Liver (tissue), 9 donors: Measurements from ENCODE around the gene NDUFS1. TPM values are rescaled to one million over a fixed set of nuclear protein-coding genes. Genes with fewer than 3 reads are reported as not detected.

ENCODE experiments used
- DNase-seq: peaks from one replicate; pipeline ENCODE4 v3.0.0-alpha.2; 2017; ENCODE audit warnings: low spot score
- H3K27ac ChIP-seq, 2 donors: one replicate each; pipeline ENCODE4 v1.7.0; 2013; ENCODE audit warnings: inconsistent platforms in 2 of 2, low read length in 2 of 2, control low read depth in 1 of 2, low read depth in 1 of 2, mild to moderate bottlenecking in 1 of 2
- H3K27me3 ChIP-seq, 4 donors: one replicate each; pipeline versions ENCODE4 v1.6.1 to v1.7.0; 2013; ENCODE audit warnings: low read length in 3 of 4, inconsistent platforms in 1 of 4, mild to moderate bottlenecking in 1 of 4, moderate library complexity in 1 of 4; ENCODE audit not compliant: control insufficient read depth in 4 of 4, insufficient read depth in 4 of 4
- H3K36me3 ChIP-seq, 4 donors: one replicate each; pipeline versions ENCODE4 v1.6.1 to v1.7.0; 2013; ENCODE audit warnings: low read length in 3 of 4, mild to moderate bottlenecking in 3 of 4, low read depth in 1 of 4, moderate library complexity in 1 of 4; ENCODE audit not compliant: control insufficient read depth in 4 of 4, insufficient read depth in 3 of 4
- H3K4me1 ChIP-seq, 4 donors: one replicate each; pipeline versions ENCODE4 v1.6.1 to v1.7.0; 2013; ENCODE audit warnings: low read length in 3 of 4, mild to moderate bottlenecking in 3 of 4, moderate library complexity in 1 of 4; ENCODE audit not compliant: control insufficient read depth in 4 of 4, insufficient read depth in 4 of 4
- H3K4me3 ChIP-seq, 3 donors: one replicate each; pipeline versions ENCODE4 v1.6.1 to v1.7.0; 2013; ENCODE audit warnings: low read length in 3 of 3, control low read depth in 1 of 3, low read depth in 1 of 3, mild to moderate bottlenecking in 1 of 3
- H3K9ac ChIP-seq, 2 donors: one replicate each; pipeline ENCODE4 v1.7.0; 2013; ENCODE audit warnings: low read length in 2 of 2, mild to moderate bottlenecking in 2 of 2, moderate library complexity in 2 of 2, control low read depth in 1 of 2, low read depth in 1 of 2
- H3K9me3 ChIP-seq, 4 donors: one replicate each; pipeline versions ENCODE4 v1.6.1 to v1.7.0; 2013; ENCODE audit warnings: low read length in 3 of 4; ENCODE audit not compliant: control insufficient read depth in 4 of 4
- CTCF ChIP-seq: fragments of 150-350 bp; IDR thresholded peaks from 2 replicates; pipeline ENCODE4 v1.5.1; 2017; ENCODE audit warnings: improper control_type of control experiment, low read depth, low read length; ENCODE audit not compliant: missing input control
- EGR1 ChIP-seq, 2 donors: IDR thresholded peaks; 2 replicates each; pipeline ENCODE4 v1.6.1; 2016 to 2018; ENCODE audit warnings: antibody characterized with exemption in 2 of 2, low read depth in 2 of 2
- FOXA2 ChIP-seq: IDR thresholded peaks from 2 replicates; pipeline ENCODE4 v1.6.1; 2016; ENCODE audit warnings: antibody characterized with exemption
- GABPA ChIP-seq, 2 donors: IDR thresholded peaks in 1 of 2; conservative IDR thresholded peaks in 1 of 2; 2 replicates each; pipeline ENCODE4 v1.6.1; 2016; ENCODE audit warnings: antibody characterized with exemption in 2 of 2, mild to moderate bottlenecking in 1 of 2, moderate library complexity in 1 of 2
- HNF4G ChIP-seq: IDR thresholded peaks from 2 replicates; pipeline ENCODE4 v1.6.1; 2016; ENCODE audit warnings: antibody characterized with exemption
- JUND ChIP-seq, 2 donors: IDR thresholded peaks; 2 replicates each; pipeline ENCODE4 v1.6.1; 2016; ENCODE audit warnings: antibody characterized with exemption in 2 of 2
- NR2F2 ChIP-seq: IDR thresholded peaks from 2 replicates; pipeline ENCODE4 v1.6.1; 2016; ENCODE audit warnings: antibody characterized with exemption
- RAD21 ChIP-seq, 2 donors: IDR thresholded peaks; 2 replicates each; pipeline ENCODE4 v1.6.1; 2016; ENCODE audit warnings: antibody characterized with exemption in 2 of 2, mild to moderate bottlenecking in 2 of 2
- REST ChIP-seq: IDR thresholded peaks from 2 replicates; pipeline ENCODE4 v1.6.1; 2016; ENCODE audit warnings: antibody characterized with exemption, mild to moderate bottlenecking
- RXRA ChIP-seq, 2 donors: IDR thresholded peaks; 2 replicates each; pipeline ENCODE4 v1.6.1; 2017 to 2018; ENCODE audit warnings: antibody characterized with exemption in 2 of 2, mild to moderate bottlenecking in 1 of 2
- SP1 ChIP-seq: IDR thresholded peaks from 2 replicates; pipeline ENCODE4 v1.6.1; 2018; ENCODE audit warnings: antibody characterized with exemption, mild to moderate bottlenecking
- TAF1 ChIP-seq: conservative IDR thresholded peaks from 2 replicates; pipeline ENCODE4 v1.6.1; 2016; ENCODE audit warnings: antibody characterized with exemption, mild to moderate bottlenecking
- YY1 ChIP-seq: IDR thresholded peaks from 2 replicates; pipeline ENCODE4 v1.6.1; 2016; ENCODE audit warnings: antibody characterized with exemption, mild to moderate bottlenecking
- WGBS: extraction: QIAGEN DNeasy Blood & Tissue Kit; methylation state at CpG from one replicate; pipeline ENCODE4 v1.1.7; 2013; 5-methylcytosine and 5-hydroxymethylcytosine counted together
- polyA plus RNA-seq, 2 donors: library from polyadenylated mRNA; stranded (reverse) in 1 of 2; unstranded in 1 of 2; fragments of 200-250 nt in 1 of 2; fragments of >200 nt in 1 of 2; fragmentation: Nextera tagmentation in 1 of 2; extraction: Ambion mirVana in 1 of 2; gene quantifications; one replicate each; pipeline versions ENCODE4 v1.2.1 to v1.2.3, GENCODE V29; 2013 to 2015
- total RNA-seq, 2 donors: library from RNA; depleted of rRNA; stranded (reverse); fragments of >200 nt; gene quantifications; one replicate each; pipeline ENCODE4 v1.2.3, GENCODE V29; 2014
- TF ChIP-seq, protein P1 (sequence below): IDR thresholded peaks from 2 replicates; pipeline ENCODE4 v1.6.1; 2016; ENCODE audit warnings: antibody characterized with exemption
- TF ChIP-seq, protein P2 (sequence below): IDR thresholded peaks from 2 replicates; pipeline ENCODE4 v1.6.1; 2016; ENCODE audit warnings: antibody characterized with exemption
- TF ChIP-seq, protein P3 (sequence below): IDR thresholded peaks from 2 replicates; pipeline ENCODE4 v1.6.1; 2016; ENCODE audit warnings: antibody characterized with exemption
- donor health status: healthy.
- donor health status: healthy.
- donor health status: healthy.
- donor health status: healthy.
- donor health status: healthy.

The NDUFS1 gene
- total and polyA plus RNA-seq, 4 donors, result 39.7 to 167 (median 83.2) TPM

GRCh38 chr2:206112108-206112507 lies 47.1 kb downstream of the NDUFS1 start:
- H3K9me3 ChIP-seq, result no peaks in the 10 kb centered on the region
- no peak overlapping the region for H3K27ac ChIP-seq
- H3K36me3 ChIP-seq, result peaks cover 0 to 7% (median 2%) of the 10 kb centered on the region in 4 donors
- no peaks in the 10 kb centered on the region for H3K27me3 ChIP-seq
- H3K4me1 ChIP-seq, result no peaks in the 10 kb centered on the region
- H3K4me3 ChIP-seq, result no peak overlapping the region
- no peak for DNase-seq
- H3K9ac ChIP-seq, result no peak overlapping the region
- TF ChIP-seq EGR1 (IDR thresholded peaks at IDR 0.05; ENCODE audit: low read depth in 2 of 2) (no peak), FOXA2 (no peak), CTCF (no peak), YY1 (no peak), RXRA (IDR thresholded peaks at IDR 0.05) (no peak), HNF4G (no peak), RAD21 (IDR thresholded peaks at IDR 0.05) (no peak), GABPA (IDR thresholded peaks at IDR 0.05 in 1 of 2, conservative IDR thresholded peaks at IDR 0.05 in 1 of 2) (no peak), SP1 (no peak), NR2F2 (no peak)
- TF ChIP-seq, protein P1, sequence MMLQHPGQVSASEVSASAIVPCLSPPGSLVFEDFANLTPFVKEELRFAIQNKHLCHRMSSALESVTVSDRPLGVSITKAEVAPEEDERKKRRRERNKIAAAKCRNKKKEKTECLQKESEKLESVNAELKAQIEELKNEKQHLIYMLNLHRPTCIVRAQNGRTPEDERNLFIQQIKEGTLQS, result no peak
- TF ChIP-seq, protein P2, sequence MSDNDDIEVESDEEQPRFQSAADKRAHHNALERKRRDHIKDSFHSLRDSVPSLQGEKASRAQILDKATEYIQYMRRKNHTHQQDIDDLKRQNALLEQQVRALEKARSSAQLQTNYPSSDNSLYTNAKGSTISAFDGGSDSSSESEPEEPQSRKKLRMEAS, result no peak
- WGBS, result 97% methylated on average over 3 of the region's 3 CpGs

- 68% methylated on average over 7 of the region's 7 CpGs for WGBS
- no peak for TF ChIP-seq NR2F2
- TF ChIP-seq REST, result no peak
- TF ChIP-seq, protein P2, result no peak
- TF ChIP-seq, protein P1, result no peak
- TF ChIP-seq, protein P3, sequence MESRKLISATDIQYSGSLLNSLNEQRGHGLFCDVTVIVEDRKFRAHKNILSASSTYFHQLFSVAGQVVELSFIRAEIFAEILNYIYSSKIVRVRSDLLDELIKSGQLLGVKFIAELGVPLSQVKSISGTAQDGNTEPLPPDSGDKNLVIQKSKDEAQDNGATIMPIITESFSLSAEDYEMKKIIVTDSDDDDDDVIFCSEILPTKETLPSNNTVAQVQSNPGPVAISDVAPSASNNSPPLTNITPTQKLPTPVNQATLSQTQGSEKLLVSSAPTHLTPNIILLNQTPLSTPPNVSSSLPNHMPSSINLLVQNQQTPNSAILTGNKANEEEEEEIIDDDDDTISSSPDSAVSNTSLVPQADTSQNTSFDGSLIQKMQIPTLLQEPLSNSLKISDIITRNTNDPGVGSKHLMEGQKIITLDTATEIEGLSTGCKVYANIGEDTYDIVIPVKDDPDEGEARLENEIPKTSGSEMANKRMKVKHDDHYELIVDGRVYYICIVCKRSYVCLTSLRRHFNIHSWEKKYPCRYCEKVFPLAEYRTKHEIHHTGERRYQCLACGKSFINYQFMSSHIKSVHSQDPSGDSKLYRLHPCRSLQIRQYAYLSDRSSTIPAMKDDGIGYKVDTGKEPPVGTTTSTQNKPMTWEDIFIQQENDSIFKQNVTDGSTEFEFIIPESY, result no peak
- TF ChIP-seq JUND (IDR thresholded peaks at IDR 0.05), result no peak
- TF ChIP-seq SP1, result no peak
- TF ChIP-seq TAF1, result no peak
- TF ChIP-seq YY1, result no peak
- TF ChIP-seq EGR1 (IDR thresholded peaks at IDR 0.05; ENCODE audit: low read depth in 2 of 2), result no peak
- no peak for TF ChIP-seq FOXA2
- no peak for TF ChIP-seq HNF4G
- no peak for TF ChIP-seq RXRA (IDR thresholded peaks at IDR 0.05)
- no peak overlapping the region for H3K27ac ChIP-seq
These were observed 50.5 kb downstream of the NDUFS1 start for GRCh38 chr2:206108713-206109112.

More at GRCh38 chr2:206108713-206109112, 50.5 kb downstream of the NDUFS1 start:
- no peaks in the 10 kb centered on the region for H3K9me3 ChIP-seq
- H3K36me3 ChIP-seq, result peaks cover 0 to 7% (median 2%) of the 10 kb centered on the region in 4 donors
- no peak overlapping the region for H3K4me3 ChIP-seq
- H3K9ac ChIP-seq, result no peak overlapping the region
- H3K27me3 ChIP-seq, result no peaks in the 10 kb centered on the region
- H3K4me1 ChIP-seq, result no peaks in the 10 kb centered on the region
- no peak for DNase-seq
